ENCODE data around the gene UTS2R. TPM values are rescaled to one million over a fixed set of nuclear protein-coding genes. Genes with fewer than 3 reads are reported as not detected.

UTS2R gene
- total and polyA plus RNA-seq, 2 of the 4 experiments (the other 2 are of a cell fraction) = not detected

GRCh38 chr17:82322526-82323453, 48.8 kb upstream of the UTS2R start:
- H2AK9ac ChIP-seq (replicated peaks; ENCODE audit: low read depth, low read length, poor library complexity) = no peak overlapping the region
- H3K27ac ChIP-seq (ENCODE audit: insufficient read depth, low read length) = no peak overlapping the region
- TF ChIP-seq MAZ (IDR thresholded peaks at IDR 0.05; ENCODE audit: borderline replicate concordance, low read depth, low read length) (no peak), RCOR1 (IDR thresholded peaks at IDR 0.05; ENCODE audit: insufficient replicate concordance, low read length) (no peak), POLR2A (IDR thresholded peaks at IDR 0.05; ENCODE audit: low read depth, low read length) (no peak), CHD1 (IDR thresholded peaks at IDR 0.05; ENCODE audit: low read depth, low read length) (no peak), CEBPB (IDR thresholded peaks at IDR 0.05; ENCODE audit: low read depth, low read length) (no peak), BHLHE40 (IDR thresholded peaks at IDR 0.05; ENCODE audit: low read depth, low read length) (no peak), SMC3 (IDR thresholded peaks at IDR 0.05; ENCODE audit: low read depth, low read length) (no peak), FOS (IDR thresholded peaks at IDR 0.05; ENCODE audit: low read depth, low read length) (no peak), CTCF (conservative IDR thresholded peaks at IDR 0.05; ENCODE audit: low read depth, low read length) (no peak), RAD21 (IDR thresholded peaks at IDR 0.05; ENCODE audit: low read length) (no peak)
- no peak overlapping the region for H3K18ac ChIP-seq (ENCODE audit: low read depth, low read length)
- no peak overlapping the region for H3K23ac ChIP-seq (ENCODE audit: low read depth, low read length)
- no peak overlapping the region for H4K8ac ChIP-seq (ENCODE audit: low read depth in 2 of 2, low read length in 2 of 2)
- POLR2A ChIA-PET (ENCODE audit: unreplicated experiment) = no interaction called here
- no peak overlapping the region for H3K9ac ChIP-seq (ENCODE audit: low read depth, low read length)
- no peaks in the 10 kb centered on the region for H3K9me3 ChIP-seq (ENCODE audit: control insufficient read depth, insufficient read depth, low read length)
- CTCF ChIA-PET = no interaction called here
- no peak overlapping the region for H4K5ac ChIP-seq (ENCODE audit: low read depth, low read length)
- H3K4me1 ChIP-seq (ENCODE audit: control insufficient read depth, insufficient read depth, low read length) = no peaks in the 10 kb centered on the region
- dilution Hi-C loops (cut with HindIII; ENCODE audit: low sequenced_read_pairs, unreplicated experiment) = no loop called here
- H2BK20ac ChIP-seq (ENCODE audit: low read depth, low read length) = no peak overlapping the region
- H2AFZ ChIP-seq (replicated peaks; ENCODE audit: low read length, poor library complexity) = no peak overlapping the region
- no peak overlapping the region for H2AK5ac ChIP-seq (ENCODE audit: low read depth, low read length)
- DNase-seq (no peak), ATAC-seq (ENCODE audit: low read depth) (no peak)
- 90% methylated on average over 4 of the region's 28 CpGs; no CpG with 5 or more reads in 1 of the 2 experiments for WGBS, 2 experiments (ENCODE audit: extremely low coverage in 2 of 2, insufficient read length in 1 of 2)
- H3K27me3 ChIP-seq (ENCODE audit: control insufficient read depth, insufficient read depth, low read length) = peaks cover 8% of the 10 kb centered on the region
- H3K4me3 ChIP-seq (ENCODE audit: insufficient read depth, low read depth, low read length) = no peak overlapping the region
- intact Hi-C loops (cut with micrococcal nuclease) = loop anchor here (5.0 to 10.0 kb wide), 3 partner anchors 55 to 288 kb away; partner anchors contain the start of genes DCXR and RAC3
- no peaks in the 10 kb centered on the region; the same call in 1 of the 2 replicates for H4K20me1 ChIP-seq (ENCODE audit: insufficient read depth, low read length)
- H3K4me2 ChIP-seq (ENCODE audit: low read depth, low read length) = no peak overlapping the region
- no peak overlapping the region for H2BK5ac ChIP-seq (ENCODE audit: low read depth, low read length, poor library complexity, severe bottlenecking)
- no peaks in the 10 kb centered on the region for H3K79me1 ChIP-seq (ENCODE audit: low read depth in 1 of 2, low read length in 2 of 2)
- H3K4ac ChIP-seq (ENCODE audit: low read depth, low read length) = no peak overlapping the region
- no peak overlapping the region for H3K14ac ChIP-seq (replicated peaks; ENCODE audit: low read depth, low read length)
- H2BK15ac ChIP-seq (ENCODE audit: low read depth, low read length) = no peak overlapping the region
- no peak overlapping the region for H3K56ac ChIP-seq (ENCODE audit: extremely low read depth, insufficient read depth, low read length)
- no peak overlapping the region for H4K91ac ChIP-seq (ENCODE audit: insufficient read depth, low read depth, low read length)
- H3K9me1 ChIP-seq (ENCODE audit: insufficient read depth, low read length) = peaks cover 7% of the 10 kb centered on the region; the same call in 1 of the 2 replicates
- no peak overlapping the region for H2BK120ac ChIP-seq (ENCODE audit: low read depth, low read length)
- BruUV-seq (replicated peaks) = no TSS peak
- in situ Hi-C loops (cut with MboI; ENCODE audit: low sequenced_read_pairs) = no loop called here
- no peaks in the 10 kb centered on the region for H3K36me3 ChIP-seq (ENCODE audit: control insufficient read depth, insufficient read depth, low read length)

Measured in IMR-90 (cell line).